ENCODE results near the gene AP2B1.

AP2B1 gene

DNA sequence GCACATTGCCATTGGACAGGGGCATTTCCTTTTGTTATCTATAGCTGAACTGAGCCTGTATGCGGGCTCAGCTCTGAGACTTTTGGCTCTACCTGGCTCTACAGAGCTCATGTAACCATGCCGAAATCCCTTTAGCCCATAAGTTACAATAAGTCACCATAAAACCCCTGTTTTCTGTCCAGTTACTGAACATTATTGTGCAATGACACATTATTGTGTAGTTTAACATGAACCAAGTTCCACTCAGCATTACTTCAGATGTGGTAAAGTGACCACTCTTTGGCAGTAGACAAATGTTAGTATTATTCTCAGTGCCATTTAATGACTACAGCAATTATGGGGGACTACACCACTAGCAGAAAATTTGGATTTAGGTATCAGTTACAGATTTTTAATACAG, 78.9 kb downstream of the AP2B1 start:
- TF ChIP-seq Cebpa-rat (IDR thresholded peaks at IDR 0.05), result no peak; a peak in 1 of 22 replicates
- no peak overlapping the region for H3K27ac ChIP-seq
- no peaks in the 10 kb centered on the region for H3K9me3 ChIP-seq (replicated peaks in 1 of 11)

GRCh38 chr17:35666967-35667532, 79.9 kb downstream of the AP2B1 start:
- no peak overlapping the region for H3K4me2 ChIP-seq
- no peaks in the 10 kb centered on the region for H3K9me3 ChIP-seq (replicated peaks in 1 of 11)
- no peak overlapping the region for H3K27ac ChIP-seq
- no peaks in the 10 kb centered on the region for H3K4me1 ChIP-seq
- H3K9ac ChIP-seq, result no peak overlapping the region
- H3K36me3 ChIP-seq, result peaks cover 0 to 97% (median 80%) of the 10 kb centered on the region in 11 experiments
- no peak for TF ChIP-seq Cebpa-rat (IDR thresholded peaks at IDR 0.05)
- H4K20me1 ChIP-seq, result peaks cover 0 to 18% (median 0%) of the 10 kb centered on the region in 11 experiments; a peak in 3 of 22 replicates
- no peak overlapping the region for H3K4me3 ChIP-seq
- H3K27me3 ChIP-seq, result no peaks in the 10 kb centered on the region

More for the DNA sequence above, 78.9 kb downstream of the AP2B1 start:
- Histone ChIP-seq H3K9ac (no peak overlapping the region), H3K4me2 (no peak overlapping the region), H3K36me3 (peaks cover 0 to 98% (median 75%) of the 10 kb centered on the region in 11 experiments), H3K4me3 (no peak overlapping the region), H4K20me1 (peaks cover 0 to 18% (median 0%) of the 10 kb centered on the region in 11 experiments; a peak in 3 of 22 replicates), H3K27me3 (no peaks in the 10 kb centered on the region), H3K4me1 (no peaks in the 10 kb centered on the region)

DNA sequence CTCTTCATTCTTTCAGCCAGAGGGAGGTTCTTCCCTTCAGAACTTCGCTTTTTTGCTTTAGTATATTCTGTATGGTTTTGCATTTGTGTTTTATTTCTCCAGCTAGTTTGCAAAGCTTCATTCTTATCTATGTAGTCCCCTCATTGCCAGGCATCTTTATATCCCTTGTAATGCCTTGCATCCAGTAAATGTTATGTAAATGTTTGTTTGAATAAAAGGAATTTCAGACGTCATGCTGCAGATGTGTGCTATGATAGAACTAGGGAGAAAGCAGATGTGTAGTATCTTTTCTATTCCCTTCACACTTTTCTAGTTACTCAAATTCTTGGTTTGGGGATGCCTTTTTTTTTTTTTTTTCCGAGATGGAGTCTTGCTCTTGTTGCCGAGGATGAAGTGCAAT, 81.7 kb downstream of the AP2B1 start:
- H3K36me3 ChIP-seq, result peaks cover 0 to 97% (median 86%) of the 10 kb centered on the region in 11 experiments
- TF ChIP-seq Cebpa-rat (IDR thresholded peaks at IDR 0.05), result no peak

GRCh38 chr17:35674552-35674951, 87.4 kb downstream of the AP2B1 start:
- H4K20me1 ChIP-seq, result peaks cover 0 to 47% (median 4%) of the 10 kb centered on the region in 11 experiments; a peak in 8 of 22 replicates
- H3K4me3 ChIP-seq, result no peak overlapping the region
- TF ChIP-seq Cebpa-rat (IDR thresholded peaks at IDR 0.05), result no peak
- peaks cover 0 to 99% (median 88%) of the 10 kb centered on the region in 11 experiments for H3K36me3 ChIP-seq
- no peak overlapping the region for H3K4me2 ChIP-seq
- H3K9me3 ChIP-seq (replicated peaks in 1 of 11), result no peaks in the 10 kb centered on the region
- no peak overlapping the region for H3K27ac ChIP-seq
- H3K9ac ChIP-seq, result no peak overlapping the region
- no peaks in the 10 kb centered on the region for H3K27me3 ChIP-seq
- peaks cover 0 to 9% (median 0%) of the 10 kb centered on the region in 10 experiments; a peak in 2 of 20 replicates for H3K4me1 ChIP-seq

More for the DNA sequence above, 81.7 kb downstream of the AP2B1 start:
- Histone ChIP-seq H3K27ac (no peak overlapping the region), H4K20me1 (peaks cover 0 to 7% (median 0%) of the 10 kb centered on the region in 11 experiments; a peak in 2 of 22 replicates), H3K4me1 (no peaks in the 10 kb centered on the region), H3K9me3 (replicated peaks in 1 of 11) (no peaks in the 10 kb centered on the region), H3K27me3 (no peaks in the 10 kb centered on the region), H3K9ac (no peak overlapping the region), H3K4me2 (no peak overlapping the region), H3K4me3 (no peak overlapping the region)

GRCh38 chr17:35676441-35676840, 89.3 kb downstream of the AP2B1 start:
- no peak overlapping the region for H3K9ac ChIP-seq
- peaks cover 0 to 9% (median 0%) of the 10 kb centered on the region in 10 experiments; a peak in 2 of 20 replicates for H3K4me1 ChIP-seq
- peaks cover 0 to 99% (median 89%) of the 10 kb centered on the region in 11 experiments for H3K36me3 ChIP-seq
- H3K27me3 ChIP-seq, result no peaks in the 10 kb centered on the region
- H3K4me2 ChIP-seq, result no peak overlapping the region
- H4K20me1 ChIP-seq, result peaks cover 0 to 47% (median 4%) of the 10 kb centered on the region in 11 experiments; a peak in 8 of 22 replicates
- no peaks in the 10 kb centered on the region for H3K9me3 ChIP-seq (replicated peaks in 1 of 11)
- TF ChIP-seq Cebpa-rat (IDR thresholded peaks at IDR 0.05), result no peak
- no peak overlapping the region for H3K27ac ChIP-seq
- H3K4me3 ChIP-seq, result no peak overlapping the region

DNA sequence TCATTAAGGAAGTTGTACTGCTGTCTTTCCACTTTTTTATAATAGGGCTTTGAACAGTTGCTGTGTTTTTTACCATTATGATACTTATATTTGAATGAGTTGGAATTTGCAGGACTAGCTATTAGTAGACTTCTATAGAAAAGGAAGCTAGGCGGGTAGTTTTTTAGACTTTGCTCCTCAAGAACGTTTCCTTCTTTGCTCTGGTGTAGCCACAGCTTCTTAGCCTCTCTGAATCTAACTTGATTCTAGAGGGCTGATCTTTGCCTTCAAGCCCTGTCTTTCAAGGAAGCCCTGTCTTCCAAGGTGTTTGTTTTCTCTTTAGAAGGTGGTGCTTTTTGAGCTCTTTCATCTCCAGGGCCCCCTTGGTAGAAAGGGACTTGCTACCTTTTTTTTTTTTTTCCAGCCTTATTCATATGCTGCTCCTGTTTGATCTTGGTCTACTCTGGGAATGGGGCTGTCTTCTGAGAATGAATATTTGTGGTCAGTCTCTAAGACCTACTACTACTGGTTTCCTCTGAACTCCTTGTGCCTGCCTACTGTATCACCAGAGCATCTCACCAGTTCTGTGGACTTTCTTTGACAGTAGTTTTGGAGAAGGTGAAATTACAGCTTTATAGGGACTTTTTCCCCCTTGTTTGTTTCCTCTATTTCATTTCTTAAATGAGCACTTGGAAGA, 92.0 kb downstream of the AP2B1 start:
- TF ChIP-seq Cebpa-rat (IDR thresholded peaks at IDR 0.05), result no peak
- Histone ChIP-seq H3K36me3 (peaks cover 0 to 99% (median 89%) of the 10 kb centered on the region in 11 experiments), H3K4me2 (no peak overlapping the region), H4K20me1 (peaks cover 0 to 55% (median 4%) of the 10 kb centered on the region in 11 experiments; a peak in 8 of 22 replicates), H3K9me3 (replicated peaks in 1 of 11) (no peaks in the 10 kb centered on the region), H3K9ac (no peak overlapping the region), H3K4me3 (no peak overlapping the region), H3K27me3 (no peaks in the 10 kb centered on the region), H3K4me1 (peaks cover 0 to 23% (median 0%) of the 10 kb centered on the region in 10 experiments; a peak in 6 of 20 replicates), H3K27ac (no peak overlapping the region)

DNA sequence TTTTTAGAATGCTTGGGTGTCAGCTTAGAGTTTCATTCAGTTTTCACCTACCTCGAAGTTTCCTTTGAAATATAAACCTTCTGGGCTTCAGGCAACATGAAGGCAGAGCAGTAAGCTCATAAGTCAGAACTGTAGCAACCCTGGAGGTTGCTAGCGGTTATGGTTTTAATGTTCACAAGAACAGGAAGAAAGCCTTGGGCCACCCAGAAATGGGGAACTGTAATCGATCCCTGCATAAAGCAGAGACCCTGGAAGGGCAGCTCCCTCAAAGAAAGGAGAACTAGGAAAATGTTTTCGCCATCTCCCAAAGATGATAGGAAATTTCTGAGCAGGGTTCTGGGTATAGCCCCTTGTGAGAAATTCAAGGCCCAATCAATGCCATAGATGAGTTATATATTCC, 96.5 kb downstream of the AP2B1 start:
- no peak overlapping the region for H3K27ac ChIP-seq
- TF ChIP-seq Cebpa-rat (IDR thresholded peaks at IDR 0.05), result no peak

DNA sequence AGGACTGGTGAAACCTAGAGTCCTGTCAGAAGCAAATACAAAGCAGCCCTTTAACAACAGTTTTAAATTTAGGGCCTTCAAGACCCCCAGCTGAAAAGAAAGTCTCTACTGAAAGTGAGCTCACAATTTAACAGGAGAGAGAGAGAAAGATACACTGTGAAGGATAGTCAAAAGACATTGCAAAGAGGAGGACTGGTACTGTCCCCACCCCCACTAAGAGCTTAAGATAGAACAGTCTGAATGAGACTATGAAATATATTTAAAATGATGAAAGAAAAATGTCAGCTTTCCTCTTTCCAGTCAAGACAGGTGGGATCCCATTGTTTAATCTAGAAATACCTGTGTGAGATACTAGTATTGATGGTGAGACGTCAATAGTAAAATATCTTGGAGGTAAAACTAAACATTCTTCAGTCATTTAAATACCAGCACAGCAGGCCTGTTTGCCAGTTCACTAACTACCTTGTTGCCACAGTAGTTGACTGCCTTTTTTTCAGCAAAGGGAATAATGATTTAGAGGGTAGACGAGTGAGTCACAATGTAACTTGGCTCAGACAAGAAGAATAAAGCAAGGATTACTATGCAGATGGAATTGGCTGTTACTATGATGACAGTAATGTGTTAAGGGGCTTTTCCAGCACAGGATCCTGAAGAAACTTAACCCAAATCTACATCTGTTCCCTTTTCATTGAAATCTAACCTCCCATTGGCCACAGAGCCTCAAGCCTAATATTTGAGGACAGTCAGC, 97.1 kb downstream of the AP2B1 start:
- Histone ChIP-seq H3K9ac (no peak overlapping the region), H4K20me1 (peaks cover 0 to 16% (median 2%) of the 10 kb centered on the region in 11 experiments; a peak in 3 of 22 replicates), H3K9me3 (replicated peaks in 1 of 11) (peaks cover 0 to 5% (median 0%) of the 10 kb centered on the region in 11 experiments; a peak in 2 of 22 replicates), H3K36me3 (peaks cover 0 to 100% (median 100%) of the 10 kb centered on the region in 11 experiments), H3K4me1 (peaks cover 0 to 15% (median 0%) of the 10 kb centered on the region in 10 experiments; a peak in 6 of 20 replicates), H3K4me3 (no peak overlapping the region), H3K4me2 (peak overlapping the region in 2 of 11 experiments; percentile 20 to 40; a peak in 3 of 22 replicates), H3K27me3 (no peaks in the 10 kb centered on the region), H3K27ac (no peak overlapping the region)
- no peak for TF ChIP-seq Cebpa-rat (IDR thresholded peaks at IDR 0.05)

More for the DNA sequence above, 96.5 kb downstream of the AP2B1 start:
- Histone ChIP-seq H3K9me3 (replicated peaks in 1 of 11) (no peaks in the 10 kb centered on the region), H3K27me3 (no peaks in the 10 kb centered on the region), H3K4me2 (peak overlapping the region in 2 of 11 experiments; percentile 20 to 40; a peak in 3 of 22 replicates), H3K4me3 (no peak overlapping the region), H3K4me1 (peaks cover 0 to 15% (median 0%) of the 10 kb centered on the region in 10 experiments; a peak in 6 of 20 replicates), H3K9ac (no peak overlapping the region), H4K20me1 (peaks cover 0 to 23% (median 3%) of the 10 kb centered on the region in 11 experiments; a peak in 5 of 22 replicates), H3K36me3 (peaks cover 0 to 100% (median 98%) of the 10 kb centered on the region in 11 experiments)
